ENCODE data around the gene MYEF2.

MYEF2 gene

GRCh38 chr15:48086133-48086532 is 92.0 kb downstream of the MYEF2 start:
- DNase-seq (ENCODE audit: low spot score) = no peak

GRCh38 chr15:48085591-48085930 is 92.5 kb downstream of the MYEF2 start:
- no peak for DNase-seq (ENCODE audit: low spot score)

GRCh38 chr15:48084759-48085590 is 93.1 kb downstream of the MYEF2 start:
- DNase-seq (ENCODE audit: low spot score) = no peak

Data from hematopoietic multipotent progenitor cell treated with erythropoietin and hydrocortisone succinate and interleukin-3 and kit ligand, for 15 days (in vitro differentiated cells).